Measurements from ENCODE around the gene LPAR5. TPM values are rescaled to one million over a fixed set of nuclear protein-coding genes. Genes with fewer than 3 reads are reported as not detected.
"Not testable (repeated sequence)": the region's sequence is repeated elsewhere in the genome, so short reads cannot be mapped to it uniquely, and the experiment has no call there.

LPAR5 gene
- polyA plus RNA-seq, 4 donors, result 1.1 to 2.2 (median 1.4) TPM

DNA sequence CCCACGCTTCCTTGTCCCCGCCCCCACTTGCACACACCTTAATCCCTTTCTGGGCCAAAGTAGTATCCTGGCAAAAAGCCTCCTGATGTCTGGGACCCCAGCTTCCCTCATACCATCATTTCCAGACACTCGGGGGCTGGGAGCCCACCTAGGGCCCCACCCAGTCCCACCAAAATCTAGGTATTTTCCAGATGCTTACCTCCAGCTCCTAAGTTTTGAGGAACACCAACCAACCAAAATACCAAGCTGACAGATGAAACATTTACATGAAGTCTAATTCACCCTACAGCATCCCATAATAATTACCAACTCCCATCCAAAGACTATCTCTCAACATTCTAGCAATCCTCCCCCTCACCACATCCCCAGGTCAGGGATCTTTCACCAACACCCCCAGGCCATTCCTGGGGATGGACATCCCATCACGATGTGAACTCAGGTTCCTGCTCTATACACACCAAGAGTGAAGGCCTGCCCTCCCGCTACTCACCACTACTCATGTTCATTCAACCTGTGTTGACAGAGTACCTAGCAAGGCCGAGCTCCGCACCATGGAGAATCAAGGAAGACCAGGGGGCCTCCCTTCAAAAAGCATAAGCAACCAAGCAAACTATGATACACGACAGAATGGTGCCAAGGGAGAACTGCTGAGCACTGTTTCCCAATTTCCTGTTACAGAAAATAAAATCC, 27.0 kb downstream of the LPAR5 start:
- no peak for DNase-seq (ENCODE audit: low read depth in 4 of 4, low spot score in 3 of 4)

DNA sequence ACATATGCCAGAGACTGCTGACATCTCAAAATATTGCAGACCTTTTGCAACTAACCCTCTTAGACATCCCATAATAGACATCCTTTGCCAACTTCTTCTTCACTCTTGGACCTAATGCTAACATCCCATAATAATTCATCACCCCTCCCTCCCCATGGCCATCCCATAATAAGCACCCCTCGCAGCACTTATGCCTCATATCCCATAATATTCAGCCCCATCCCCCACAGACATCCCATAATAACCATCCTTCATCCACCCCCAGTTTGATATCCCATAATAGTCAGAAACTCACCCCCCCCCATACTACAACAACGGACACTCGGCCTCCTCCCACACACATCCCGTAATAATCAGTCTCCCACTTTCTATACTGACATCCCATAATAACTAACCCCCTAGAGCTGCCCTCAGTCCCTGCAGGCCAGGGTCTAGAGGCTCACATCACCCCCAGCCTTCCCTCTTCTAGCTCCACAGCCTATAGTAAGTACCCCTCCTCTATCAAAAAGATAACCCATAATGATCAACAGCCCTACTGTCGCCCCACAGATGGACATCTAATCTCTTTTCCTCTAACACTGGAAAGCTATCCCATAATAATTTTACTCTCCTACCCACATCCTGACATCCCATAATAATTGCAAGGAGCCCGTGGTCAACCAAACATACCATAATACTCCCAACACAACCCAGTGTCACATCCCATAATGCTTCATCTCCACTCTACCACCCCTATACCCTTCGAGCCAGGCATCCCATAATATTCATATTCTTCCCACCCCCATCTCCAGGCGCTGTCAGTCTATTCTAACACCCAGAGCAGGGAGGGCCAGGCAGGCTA, 27.8 kb downstream of the LPAR5 start:
- peak in 2 of 4 donors; percentile 66 to 73 for DNase-seq (ENCODE audit: low read depth in 4 of 4, low spot score in 3 of 4)

DNA sequence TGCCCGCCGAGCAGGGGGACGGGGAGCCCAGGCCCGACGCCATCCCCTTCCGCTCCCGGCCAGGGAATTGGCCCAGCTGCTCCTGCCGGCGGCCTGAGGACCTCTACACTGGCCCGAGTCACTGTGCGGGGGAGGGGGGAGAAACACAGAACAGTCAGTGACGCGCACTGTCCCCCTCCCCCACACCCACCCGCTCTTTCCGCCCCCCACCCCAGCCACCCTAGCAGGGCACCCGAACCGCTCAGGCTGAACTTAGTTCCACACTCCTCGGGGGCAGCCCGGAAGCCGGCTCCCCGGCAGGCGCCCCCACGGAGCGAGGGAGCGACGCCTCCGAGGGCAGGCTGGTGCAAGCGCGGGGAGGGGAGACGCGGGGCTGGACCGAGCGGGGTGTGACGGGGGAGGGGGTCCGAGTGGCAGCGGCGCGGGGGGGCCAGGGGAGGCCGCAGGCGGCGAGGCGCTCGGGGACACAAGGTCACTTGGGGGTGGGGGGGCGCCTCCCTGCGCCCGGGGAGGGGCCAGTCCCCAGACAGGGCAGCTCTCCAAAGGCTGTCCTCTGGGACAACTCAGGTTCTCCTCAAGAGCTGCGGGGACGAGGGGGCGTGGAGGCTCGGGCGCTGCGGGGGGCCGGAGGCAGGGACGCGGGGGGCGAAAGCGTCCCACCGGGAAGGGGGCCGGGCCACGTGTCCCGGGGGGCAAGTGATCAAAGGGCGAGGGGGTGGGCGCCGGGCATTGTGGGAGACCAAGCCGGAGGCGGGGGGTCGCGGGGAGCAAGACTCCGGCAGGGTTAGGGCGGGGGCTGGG, 29.2 kb downstream of the LPAR5 start:
- DNase-seq (ENCODE audit: low read depth in 4 of 4, low spot score in 3 of 4), result no peak

DNA sequence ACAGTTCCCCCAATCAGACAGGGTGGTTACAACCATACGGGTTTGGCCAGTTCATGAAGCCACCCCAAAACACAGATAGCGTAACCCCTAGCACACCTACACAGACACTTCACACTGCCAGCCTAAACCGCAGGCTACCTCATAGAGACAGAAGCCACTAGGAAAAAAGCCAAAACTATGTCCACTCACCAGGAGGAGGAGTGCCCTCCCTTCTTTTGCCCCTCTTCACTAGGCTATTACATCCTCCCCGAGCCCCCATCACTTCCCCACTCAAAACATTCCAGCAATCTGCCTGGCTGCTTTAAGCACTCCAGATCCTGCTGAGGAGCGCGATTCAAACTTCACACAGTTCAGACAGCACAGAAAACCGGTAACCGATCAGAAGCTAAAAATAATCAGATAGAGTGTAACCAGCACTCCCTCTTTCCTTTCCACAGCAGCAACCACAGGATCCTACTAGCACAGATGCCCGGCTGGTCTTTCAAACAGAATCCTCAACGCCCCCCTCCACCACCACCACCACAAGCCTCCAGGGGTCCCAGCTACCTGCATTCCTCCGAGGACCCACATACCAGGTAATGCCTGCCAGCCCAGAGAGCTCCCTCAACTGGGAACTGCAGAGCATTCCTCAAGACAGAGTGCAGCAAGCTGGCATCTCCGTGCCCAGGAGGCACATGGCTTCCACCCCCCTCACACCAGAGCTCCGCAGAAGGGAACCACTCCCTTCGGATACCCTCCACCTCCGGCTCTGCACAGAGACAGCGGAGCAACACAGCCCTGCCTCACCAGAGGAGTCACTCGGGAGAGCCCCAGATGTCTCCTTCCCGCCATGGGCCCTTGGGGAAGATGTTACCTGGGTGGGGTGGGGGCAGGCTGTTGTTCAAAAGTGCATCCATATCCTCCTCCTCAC, 30.1 kb downstream of the LPAR5 start:
- no peak for DNase-seq (ENCODE audit: low read depth in 4 of 4, low spot score in 3 of 4)

DNA sequence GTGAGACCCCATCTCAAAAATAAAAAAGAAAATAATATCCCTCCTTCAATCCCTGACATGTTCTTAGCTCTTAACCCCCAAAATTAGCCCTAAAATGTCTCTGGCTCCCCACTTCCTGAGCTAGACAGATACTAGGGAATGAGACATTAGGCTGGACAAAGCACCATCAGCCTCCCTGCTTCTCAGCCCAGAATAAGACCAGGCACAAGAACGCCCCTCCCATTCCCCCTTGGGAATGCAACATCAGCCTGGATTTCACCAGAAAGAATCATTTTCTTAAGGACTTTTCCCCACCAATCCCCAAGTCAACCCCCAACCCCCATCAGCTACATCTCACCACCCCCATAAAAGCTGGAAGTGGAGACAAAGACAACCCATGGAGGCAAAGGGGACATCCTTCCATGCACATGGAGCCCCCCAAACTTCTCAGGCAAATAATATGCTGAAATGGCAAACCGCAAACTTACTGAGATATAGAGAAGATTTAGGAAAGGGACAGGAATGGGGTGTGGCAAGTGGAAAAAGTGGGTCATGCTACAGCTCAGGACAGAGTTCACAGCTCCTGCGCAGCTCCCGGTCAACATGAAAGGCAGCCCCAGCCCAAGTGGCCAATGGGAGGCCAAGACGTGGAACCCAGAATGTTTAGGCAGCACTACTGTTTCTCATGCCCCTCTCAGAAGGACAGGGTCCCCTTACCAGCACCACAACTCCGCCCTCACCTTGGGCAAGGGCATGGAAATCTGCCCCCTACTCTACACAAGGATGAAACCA, 31.3 kb downstream of the LPAR5 start:
- DNase-seq (ENCODE audit: low read depth in 4 of 4, low spot score in 3 of 4), result no peak

DNA sequence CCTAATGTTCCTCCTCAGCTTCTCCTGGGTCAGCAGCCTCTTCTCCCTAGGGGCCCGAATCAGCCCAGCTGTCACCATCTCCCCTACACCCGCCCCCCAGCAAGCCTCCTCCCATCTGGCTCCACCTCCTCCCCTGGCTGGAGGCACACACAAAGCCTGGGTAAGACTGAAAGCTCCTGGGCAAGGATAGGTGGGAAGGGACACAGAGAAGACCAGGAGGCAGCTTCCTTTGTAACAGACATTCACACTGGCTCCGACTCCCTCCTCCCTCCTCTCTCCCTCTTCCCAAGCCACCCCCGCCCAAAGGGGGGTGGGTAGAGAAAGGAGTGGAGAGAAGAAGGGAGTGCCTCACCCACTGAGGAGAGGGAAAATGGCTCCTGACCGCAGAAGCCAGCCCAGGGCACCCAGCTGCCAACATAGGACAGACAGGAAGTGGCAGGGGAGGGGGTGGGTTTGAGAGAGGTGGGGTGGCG, 32.6 kb downstream of the LPAR5 start:
- DNase-seq (ENCODE audit: low read depth in 4 of 4, low spot score in 3 of 4), result no peak

DNA sequence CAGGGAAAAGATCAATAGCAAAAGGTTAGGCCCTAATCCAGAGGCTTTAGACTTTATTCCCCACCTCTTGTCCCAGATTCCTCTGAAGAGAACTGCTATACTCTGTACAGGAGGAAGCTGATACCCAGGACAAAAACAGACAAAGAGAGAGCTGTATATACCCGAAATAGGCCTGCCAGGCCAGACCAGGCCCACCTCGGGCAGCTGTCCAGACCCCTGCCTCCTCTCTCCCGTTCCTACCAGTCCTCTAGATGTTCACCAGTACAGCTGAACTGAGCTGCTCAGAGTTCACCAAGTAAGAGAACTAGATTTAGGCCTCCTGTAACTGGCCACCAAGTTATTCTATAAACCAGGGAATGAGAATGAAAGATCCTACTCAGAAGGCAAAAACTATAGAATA, 33.2 kb downstream of the LPAR5 start:
- no peak for DNase-seq (ENCODE audit: low read depth in 4 of 4, low spot score in 3 of 4)

DNA sequence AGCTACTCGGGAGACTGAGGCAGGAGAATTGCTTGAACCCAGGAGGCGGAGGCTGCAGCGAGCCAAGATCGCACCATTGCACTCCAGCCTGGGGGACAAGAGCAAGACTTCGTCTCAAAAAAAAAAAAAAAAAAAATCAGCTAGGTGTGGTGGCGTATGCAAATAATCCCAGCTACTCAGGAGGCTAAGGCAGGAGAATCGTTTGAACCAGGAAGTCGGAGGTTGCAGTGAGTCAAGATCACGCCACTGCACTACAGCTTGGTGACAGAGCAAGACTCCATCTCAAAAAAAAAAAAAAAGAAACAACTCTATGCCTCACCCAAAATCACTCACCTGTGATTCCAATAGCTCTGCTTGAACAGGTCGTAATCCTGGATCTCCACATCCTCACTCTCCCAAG, 40.1 kb downstream of the LPAR5 start:
- not testable (repeated sequence) for DNase-seq (ENCODE audit: low read depth in 4 of 4, low spot score in 3 of 4)

DNA sequence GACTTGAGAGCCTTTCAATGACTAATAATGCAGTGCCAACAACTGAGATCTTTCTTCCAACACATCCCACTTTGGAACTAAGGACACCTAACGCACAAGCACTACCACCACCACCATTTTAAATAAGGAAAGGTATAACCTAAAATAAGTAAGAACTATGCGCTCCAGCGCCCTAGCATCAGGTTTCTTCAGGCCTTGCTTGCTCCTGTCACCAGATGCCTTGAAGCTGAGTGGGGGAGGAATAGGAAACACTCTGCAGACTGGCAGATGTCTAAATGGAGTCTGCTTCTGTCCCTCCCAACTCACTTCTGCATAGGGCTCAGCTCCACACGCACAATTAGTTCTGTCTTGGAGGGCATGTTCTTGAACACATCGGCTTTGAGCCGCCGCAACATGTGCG, 43.7 kb downstream of the LPAR5 start:
- DNase-seq (ENCODE audit: low read depth in 4 of 4, low spot score in 3 of 4), result no peak

DNA sequence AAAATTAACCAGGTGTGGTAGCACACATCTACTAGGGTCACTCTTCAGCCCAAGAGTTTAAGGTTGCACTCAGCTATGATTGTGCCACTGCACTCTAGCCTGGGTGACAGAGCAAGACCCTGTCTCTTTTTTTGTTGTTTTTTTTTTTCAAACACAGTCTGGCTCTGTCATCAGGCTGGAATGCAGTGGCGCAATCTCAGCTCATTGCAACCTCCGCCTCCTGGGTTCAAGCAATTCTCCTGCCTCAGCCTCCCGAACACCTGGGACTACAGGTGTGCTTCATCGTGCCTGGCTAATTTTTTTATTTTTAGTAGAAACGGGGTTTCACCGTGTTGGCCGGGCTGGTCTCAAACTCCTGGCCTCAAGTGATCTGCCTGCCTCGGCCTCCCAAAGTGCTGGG, 49.2 kb downstream of the LPAR5 start:
- DNase-seq (ENCODE audit: low read depth in 4 of 4, low spot score in 3 of 4), result not testable (repeated sequence)

DNA sequence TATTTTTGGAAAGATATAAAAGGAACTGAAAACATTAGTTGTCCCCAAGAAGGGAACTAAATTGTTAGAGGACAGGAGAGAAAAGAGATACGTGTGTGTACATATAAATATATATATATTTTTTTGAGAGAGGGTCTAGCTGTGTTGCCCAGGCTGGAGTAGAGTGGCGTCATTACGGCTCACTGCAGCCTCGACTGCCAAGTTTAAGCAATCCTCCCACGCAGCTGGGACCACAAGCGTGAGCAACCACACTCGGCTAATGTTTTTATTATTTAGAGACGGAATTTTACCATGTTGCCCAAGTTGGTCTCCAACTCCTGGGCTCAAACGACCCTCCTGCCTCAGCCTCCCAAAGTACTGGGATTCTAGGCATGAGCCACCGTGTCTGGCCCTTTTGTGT, 51.5 kb downstream of the LPAR5 start:
- DNase-seq (ENCODE audit: low read depth in 4 of 4, low spot score in 3 of 4), result no peak

DNA sequence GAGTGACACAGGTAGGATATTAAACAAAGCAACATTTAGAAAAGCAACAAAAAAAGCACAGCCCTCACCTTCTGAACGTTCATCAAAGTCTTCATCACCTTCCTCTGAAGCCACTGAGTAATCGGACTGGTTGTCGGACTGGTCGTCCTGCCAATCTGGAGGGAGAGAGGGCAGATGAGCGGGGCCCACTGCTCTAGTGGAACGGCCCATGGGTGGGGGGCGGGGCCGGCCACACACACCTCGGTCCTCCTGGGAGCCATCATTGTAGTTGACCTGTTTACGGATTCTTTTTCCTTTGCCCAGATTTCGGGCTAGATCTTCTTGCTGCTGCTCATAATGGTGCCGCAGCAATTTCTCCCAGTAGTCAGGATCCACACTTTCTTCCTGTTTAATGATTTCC, 52.8 kb downstream of the LPAR5 start:
- no peak for DNase-seq (ENCODE audit: low read depth in 4 of 4, low spot score in 3 of 4)

DNA sequence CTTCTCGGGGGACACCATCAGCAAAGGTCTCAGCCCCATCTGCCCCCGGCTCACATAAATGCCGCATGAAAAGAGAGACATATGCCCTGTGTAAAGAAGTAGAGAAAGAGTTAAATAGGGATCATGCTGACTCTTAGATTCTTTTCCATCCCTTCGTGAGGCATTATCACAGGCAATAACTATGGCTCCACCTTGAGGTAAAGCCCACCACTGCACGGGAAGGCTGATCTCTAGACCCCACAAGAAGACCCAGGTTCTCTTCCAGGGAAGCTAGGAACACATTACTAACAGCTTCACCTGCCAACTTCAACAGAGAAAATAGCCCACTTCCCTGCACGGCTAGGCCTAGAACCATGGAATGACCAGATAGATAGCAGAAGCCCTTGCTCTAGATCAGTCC, 53.6 kb downstream of the LPAR5 start:
- no peak for DNase-seq (ENCODE audit: low read depth in 4 of 4, low spot score in 3 of 4)

DNA sequence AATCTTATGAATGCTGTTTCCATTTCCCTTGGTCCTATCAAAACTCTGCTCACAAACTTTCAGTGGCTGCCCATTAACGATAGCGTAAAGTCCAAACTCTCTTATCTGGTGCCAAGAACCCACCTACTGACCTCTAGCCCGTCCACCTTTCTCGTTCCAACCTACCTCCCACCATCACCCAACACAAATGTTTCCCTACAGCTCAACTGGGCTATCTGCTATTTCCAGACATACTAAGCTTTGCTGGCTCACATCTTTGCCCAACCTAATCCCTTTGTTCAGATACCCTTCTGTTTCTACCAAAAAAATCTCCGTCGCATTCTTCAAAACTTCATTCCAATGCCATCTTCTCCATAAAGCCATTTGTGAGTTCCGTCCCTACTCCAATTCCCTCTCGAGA, 60.1 kb downstream of the LPAR5 start:
- no peak for DNase-seq (ENCODE audit: low read depth in 4 of 4, low spot score in 3 of 4)

DNA sequence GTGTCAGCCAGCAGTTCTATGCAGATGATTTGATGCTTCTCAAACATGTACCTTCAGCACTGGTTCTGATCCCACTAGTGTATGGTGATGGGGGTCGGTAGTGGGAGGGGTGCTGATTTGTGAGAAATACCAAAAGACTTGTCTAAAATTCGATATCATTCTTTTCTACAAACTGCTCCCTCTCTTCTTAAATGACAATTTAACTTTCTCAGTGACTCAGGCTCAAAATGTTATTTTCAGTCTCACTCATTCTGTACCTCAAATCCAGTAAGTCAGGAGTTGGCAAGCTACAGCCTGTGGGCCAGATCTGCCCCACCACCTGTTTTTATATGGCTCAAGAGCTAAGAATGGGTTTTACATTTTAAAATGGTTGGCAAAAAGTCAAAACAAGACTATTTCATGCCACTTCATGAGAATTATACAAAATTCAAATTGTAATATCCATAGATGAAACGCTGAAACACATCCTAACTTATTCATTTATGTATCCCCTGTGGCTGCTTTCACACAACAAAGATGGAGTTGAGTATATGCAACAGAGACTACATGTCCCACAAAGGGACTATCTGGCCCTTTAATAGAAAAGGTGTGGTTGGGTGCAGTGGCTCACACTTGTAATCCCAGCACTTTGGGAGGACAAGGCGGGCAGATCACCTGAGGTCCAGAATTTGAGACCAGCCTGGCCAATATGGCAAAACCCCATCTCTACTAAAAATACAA, 61.0 kb downstream of the LPAR5 start:
- no peak for DNase-seq (ENCODE audit: low read depth in 4 of 4, low spot score in 3 of 4)

DNA sequence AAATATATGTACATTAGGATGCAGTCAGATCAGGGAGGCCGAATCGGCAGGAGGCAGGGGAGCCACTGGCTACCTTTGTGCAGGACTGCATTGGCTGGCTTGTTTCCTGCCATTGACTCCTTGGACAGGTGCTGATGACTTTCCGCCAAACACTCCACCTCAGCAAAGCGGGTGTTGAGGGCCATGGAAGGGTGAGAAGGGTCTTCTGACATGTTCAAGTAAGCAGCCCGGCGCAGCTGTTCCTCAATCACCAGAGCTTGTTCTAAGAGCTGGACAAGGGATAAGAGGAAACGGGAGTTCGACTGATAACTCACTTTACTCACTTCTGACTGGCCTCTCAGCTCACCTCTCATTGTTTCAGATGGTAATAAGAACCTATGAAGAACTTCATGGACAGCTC, 62.8 kb downstream of the LPAR5 start:
- DNase-seq (ENCODE audit: low read depth in 4 of 4, low spot score in 3 of 4), result no peak

DNA sequence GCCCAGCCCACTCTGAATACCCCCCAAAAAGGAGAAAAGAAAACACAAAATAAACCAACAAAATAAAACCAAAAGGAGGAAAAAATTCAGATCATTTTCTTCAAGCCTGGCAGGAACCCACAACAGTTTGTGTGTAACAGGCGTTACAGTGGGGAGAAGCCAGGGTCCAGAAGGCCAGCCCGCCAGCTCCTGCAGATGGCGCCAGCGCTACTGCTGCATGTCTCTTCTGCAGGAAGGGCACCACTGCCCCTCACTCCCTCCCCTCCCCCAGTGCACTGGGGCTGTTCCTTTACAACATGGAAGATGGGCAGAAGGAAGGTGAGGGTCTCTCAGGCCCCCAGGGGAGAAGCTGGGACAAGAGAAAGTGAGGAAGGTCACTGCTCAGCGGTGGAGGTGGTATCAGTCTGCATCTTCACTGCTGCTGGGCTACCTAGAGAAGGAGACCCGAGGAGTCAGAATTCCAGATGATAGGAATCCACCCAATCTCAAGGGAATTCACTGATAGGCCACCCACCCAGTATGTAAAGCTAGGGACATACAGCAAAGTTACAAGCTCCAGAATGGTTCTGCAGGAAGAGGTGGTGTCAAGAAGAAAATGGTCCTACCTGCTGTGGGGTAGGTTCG, 65.4 kb downstream of the LPAR5 start:
- no peak for DNase-seq (ENCODE audit: low read depth in 4 of 4, low spot score in 3 of 4)

DNA sequence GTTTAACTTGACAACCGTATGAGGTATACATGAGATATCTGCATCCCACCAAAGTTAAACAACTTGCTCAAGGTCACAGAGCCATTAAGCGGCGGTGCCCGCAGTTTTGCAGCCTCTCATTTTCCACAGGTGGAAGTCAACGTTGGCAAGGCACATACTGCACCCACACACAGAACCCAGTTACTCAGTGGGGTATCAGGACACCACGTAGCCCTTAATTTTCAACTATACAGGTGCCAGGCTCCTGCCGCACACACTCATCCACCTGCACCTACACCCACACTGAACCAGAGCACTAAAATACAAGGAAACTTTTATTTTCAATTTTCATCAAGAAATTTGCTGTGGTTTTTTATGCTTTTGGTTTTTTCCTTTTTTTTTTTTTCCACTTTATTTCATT, 66.0 kb downstream of the LPAR5 start:
- no peak for DNase-seq (ENCODE audit: low read depth in 4 of 4, low spot score in 3 of 4)

Measured in left renal pelvis (tissue), 4 donors.